GM06990 (cell line): Measurements from ENCODE around the gene MYH6.

ENCODE experiments used
- DNase-seq: peaks from one replicate; pipeline ENCODE4 v3.0.0-alpha.2; 2011; ENCODE audit not compliant: insufficient read length; ENCODE audit errors: extremely low read depth
- H3K27me3 ChIP-seq: replicated peaks from 2 replicates; pipeline ENCODE4 v1.6.0; 2011; ENCODE audit warnings: low read length; ENCODE audit not compliant: control insufficient read depth, insufficient read depth
- H3K36me3 ChIP-seq: 2 replicates; pipeline ENCODE4 v1.5.1; 2011; ENCODE audit warnings: low read length; ENCODE audit not compliant: control insufficient read depth, insufficient read depth
- H3K4me3 ChIP-seq: replicated peaks from 2 replicates; pipeline ENCODE4 v1.5.1; 2011; ENCODE audit warnings: low read depth, mild to moderate bottlenecking, control low read depth, low read length
- CTCF ChIP-seq: IDR thresholded peaks from 2 replicates; pipeline ENCODE4 v1.5.1; 2011; ENCODE audit warnings: low read length, control low read depth, mild to moderate bottlenecking, inconsistent platforms; ENCODE audit not compliant: insufficient read depth, poor library complexity, severe bottlenecking

Gene MYH6

DNA sequence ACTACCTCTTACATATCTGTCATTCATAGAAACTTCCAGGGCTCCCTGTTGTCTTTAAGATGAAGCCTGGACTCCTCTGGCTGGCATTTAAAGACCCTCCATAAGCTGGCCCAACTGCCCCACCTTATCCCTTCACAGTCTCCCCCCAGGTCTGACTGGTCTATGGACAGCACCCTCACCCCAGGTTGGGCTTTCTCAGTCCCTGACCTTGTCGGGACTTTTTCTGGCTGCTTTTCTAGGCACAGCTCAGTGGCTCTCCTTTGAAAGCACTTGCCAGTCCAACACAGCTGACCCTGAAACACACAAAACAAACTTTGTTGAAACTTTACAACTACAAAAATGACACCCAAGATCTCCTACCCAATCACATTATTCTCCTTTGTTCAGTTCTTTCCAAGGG, 41.2 kb upstream of the MYH6 start:
- no peaks in the 10 kb centered on the region for H3K27me3 ChIP-seq
- DNase-seq = no peak
- H3K36me3 ChIP-seq = no peaks in the 10 kb centered on the region
- H3K4me3 ChIP-seq = no peak overlapping the region
- no peak for TF ChIP-seq CTCF

GRCh38 chr14:23447361-23448350, 39.6 kb upstream of the MYH6 start:
- no peaks in the 10 kb centered on the region for H3K36me3 ChIP-seq
- no peak overlapping the region for H3K4me3 ChIP-seq
- no peak for DNase-seq
- no peaks in the 10 kb centered on the region for H3K27me3 ChIP-seq
- no peak for TF ChIP-seq CTCF

DNA sequence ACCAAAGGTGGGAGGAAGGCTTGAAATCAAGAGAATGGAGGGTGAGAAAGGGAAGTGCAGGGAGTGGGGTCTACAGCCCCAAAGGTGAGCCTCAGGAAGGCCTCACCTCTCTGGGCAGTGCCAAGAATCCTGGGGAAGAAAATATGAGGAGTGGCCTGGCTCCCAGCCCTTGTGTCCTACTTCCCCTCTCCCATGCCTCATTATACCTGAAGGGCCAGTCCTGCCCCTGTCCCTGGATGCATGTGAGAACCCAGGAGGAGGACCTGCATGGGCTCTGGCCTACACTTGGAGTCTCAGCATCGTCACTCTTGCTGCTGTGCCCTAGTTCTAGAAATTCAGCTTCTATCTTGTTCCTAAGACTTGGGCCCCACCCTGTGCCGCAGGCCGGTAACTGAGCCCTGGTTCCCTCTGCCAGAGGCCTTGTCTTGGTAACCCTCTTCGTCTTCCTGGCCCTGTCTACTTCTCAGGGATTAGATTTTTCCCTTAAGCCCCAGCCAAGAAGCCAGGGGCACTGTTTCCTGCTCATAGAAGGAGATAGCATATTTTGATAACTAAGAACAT, 38.3 kb upstream of the MYH6 start:
- Histone ChIP-seq H3K4me3 (no peak overlapping the region), H3K27me3 (no peaks in the 10 kb centered on the region), H3K36me3 (no peaks in the 10 kb centered on the region)
- no peak for TF ChIP-seq CTCF
- DNase-seq = no peak

- Histone ChIP-seq H3K4me3 (no peak overlapping the region), H3K27me3 (no peaks in the 10 kb centered on the region), H3K36me3 (no peaks in the 10 kb centered on the region)
- DNase-seq = no peak
- TF ChIP-seq CTCF = no peak
These were observed 37.7 kb upstream of the MYH6 start for GRCh38 chr14:23445773-23446172.

GRCh38 chr14:23444314-23444713, 36.2 kb upstream of the MYH6 start:
- H3K27me3 ChIP-seq = no peaks in the 10 kb centered on the region
- H3K36me3 ChIP-seq = no peaks in the 10 kb centered on the region
- DNase-seq = no peak
- TF ChIP-seq CTCF = no peak
- no peak overlapping the region for H3K4me3 ChIP-seq

DNA sequence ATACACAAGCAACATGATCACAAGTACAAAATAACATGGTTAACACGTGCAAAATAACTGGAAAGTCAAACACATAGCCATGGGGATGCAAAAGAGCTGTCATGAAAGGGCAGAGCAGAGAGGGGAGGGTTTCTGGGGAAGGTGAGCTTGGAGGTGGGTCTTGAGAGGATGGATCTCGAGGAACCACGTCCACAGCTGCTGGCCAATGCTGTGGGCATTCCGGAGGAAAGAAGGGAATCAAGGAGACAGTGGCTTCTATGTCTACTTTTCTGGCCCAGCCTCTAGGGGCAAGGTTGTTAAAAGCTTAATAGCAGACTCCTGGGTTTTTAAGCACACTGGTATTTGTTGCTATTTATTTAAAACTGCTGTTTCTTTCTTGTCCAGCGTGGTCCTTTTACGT, 35.8 kb upstream of the MYH6 start:
- no peaks in the 10 kb centered on the region for H3K36me3 ChIP-seq
- TF ChIP-seq CTCF = no peak
- H3K27me3 ChIP-seq = no peaks in the 10 kb centered on the region
- no peak for DNase-seq
- no peak overlapping the region for H3K4me3 ChIP-seq
